ENCODE measurements around the gene ARMC7.
A peak's percentile ranks its signal among the peaks of the same experiment; 100 is the strongest.

The ARMC7 gene

DNA sequence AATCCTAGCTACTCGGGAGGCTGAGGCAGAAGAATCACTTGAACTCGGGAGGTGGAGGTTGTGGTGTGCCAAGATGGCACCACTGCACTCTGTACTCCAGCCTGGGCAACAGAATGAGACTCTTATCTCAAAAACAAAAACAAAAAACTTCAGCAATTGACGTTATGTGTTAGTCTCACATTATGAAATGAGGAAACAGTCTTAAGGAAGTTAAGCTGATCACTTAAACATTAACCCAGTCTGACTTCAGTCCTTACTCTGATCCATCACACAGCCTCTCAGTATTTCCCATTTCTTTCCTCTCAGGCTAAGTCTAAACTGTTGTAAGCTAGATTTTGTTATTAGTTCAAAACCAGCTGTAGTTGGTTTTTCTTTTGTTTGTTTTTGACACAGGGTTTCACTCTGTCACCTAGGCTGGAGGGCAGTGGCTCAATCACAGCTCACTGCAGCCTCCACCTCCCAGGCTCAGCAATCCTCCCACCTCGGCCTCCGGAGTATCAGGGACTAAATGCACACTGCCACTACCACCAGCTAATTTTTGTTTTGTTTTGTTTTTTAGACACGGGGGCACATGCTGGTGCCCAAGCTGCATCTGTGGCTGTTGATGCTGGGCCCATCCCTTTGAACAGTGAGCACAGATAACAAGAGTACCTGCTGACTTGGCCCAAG lies 38.2 kb downstream of the ARMC7 start:
- no peak overlapping the region for H3K4me3 ChIP-seq (ENCODE audit: low read depth, low read length)
- in situ Hi-C loops (cut with HindIII; ENCODE audit: low sequenced_read_pairs): no loop called here
- TF ChIP-seq, protein P1, sequence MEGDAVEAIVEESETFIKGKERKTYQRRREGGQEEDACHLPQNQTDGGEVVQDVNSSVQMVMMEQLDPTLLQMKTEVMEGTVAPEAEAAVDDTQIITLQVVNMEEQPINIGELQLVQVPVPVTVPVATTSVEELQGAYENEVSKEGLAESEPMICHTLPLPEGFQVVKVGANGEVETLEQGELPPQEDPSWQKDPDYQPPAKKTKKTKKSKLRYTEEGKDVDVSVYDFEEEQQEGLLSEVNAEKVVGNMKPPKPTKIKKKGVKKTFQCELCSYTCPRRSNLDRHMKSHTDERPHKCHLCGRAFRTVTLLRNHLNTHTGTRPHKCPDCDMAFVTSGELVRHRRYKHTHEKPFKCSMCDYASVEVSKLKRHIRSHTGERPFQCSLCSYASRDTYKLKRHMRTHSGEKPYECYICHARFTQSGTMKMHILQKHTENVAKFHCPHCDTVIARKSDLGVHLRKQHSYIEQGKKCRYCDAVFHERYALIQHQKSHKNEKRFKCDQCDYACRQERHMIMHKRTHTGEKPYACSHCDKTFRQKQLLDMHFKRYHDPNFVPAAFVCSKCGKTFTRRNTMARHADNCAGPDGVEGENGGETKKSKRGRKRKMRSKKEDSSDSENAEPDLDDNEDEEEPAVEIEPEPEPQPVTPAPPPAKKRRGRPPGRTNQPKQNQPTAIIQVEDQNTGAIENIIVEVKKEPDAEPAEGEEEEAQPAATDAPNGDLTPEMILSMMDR (IDR thresholded peaks at IDR 0.05; ENCODE audit: low read depth, low read length): no peak
- DNase-seq (ENCODE audit: low read depth, low spot score): no peak

DNA sequence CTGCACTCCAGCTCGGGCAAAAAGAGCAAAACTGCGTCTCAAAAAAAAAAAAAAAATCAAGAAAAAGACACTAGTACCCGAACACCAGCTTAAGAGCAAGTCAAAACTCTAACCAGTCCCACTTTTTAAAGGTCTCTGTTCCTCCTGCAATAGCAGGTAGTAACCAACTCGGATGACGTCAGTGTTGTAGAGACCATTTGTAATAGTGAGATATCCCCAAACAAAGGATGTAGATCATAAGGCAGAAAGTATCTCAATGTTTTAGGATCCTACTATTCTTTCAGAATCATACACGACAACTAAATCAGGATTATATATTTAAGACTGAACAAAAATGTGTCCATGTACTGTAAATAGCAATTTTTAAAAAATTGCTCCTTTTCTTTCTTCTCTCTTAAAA lies 42.2 kb downstream of the ARMC7 start:
- DNase-seq (ENCODE audit: low read depth, low spot score): peak; percentile 14
- peak overlapping the region; percentile 88 for H3K4me3 ChIP-seq (ENCODE audit: low read depth, low read length)
- TF ChIP-seq, protein P1 (IDR thresholded peaks at IDR 0.05; ENCODE audit: low read depth, low read length): no peak
- in situ Hi-C loops (cut with HindIII; ENCODE audit: low sequenced_read_pairs): no loop called here

DNA sequence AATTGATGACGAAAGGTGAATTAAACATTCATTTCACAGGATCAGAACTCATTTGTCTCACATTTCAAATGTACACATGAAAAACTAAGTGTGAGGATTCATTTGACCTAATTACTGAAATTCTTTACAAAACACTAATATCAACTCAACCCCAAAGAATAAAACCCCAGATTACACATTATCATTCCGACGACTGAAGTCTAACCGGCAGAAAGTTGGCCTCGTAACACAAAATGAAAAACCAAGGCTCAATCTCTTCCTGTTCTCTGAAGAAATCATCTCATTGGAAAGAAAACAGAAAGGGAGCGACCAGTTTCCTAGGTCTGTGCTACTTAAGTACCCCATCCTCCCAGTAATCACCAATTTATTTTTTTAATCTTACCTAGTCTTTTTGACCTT lies 42.8 kb downstream of the ARMC7 start:
- TF ChIP-seq, protein P1 (IDR thresholded peaks at IDR 0.05; ENCODE audit: low read depth, low read length): no peak
- H3K4me3 ChIP-seq (ENCODE audit: low read depth, low read length): peak overlapping the region; percentile 88
- in situ Hi-C loops (cut with HindIII; ENCODE audit: low sequenced_read_pairs): no loop called here
- no peak for DNase-seq (ENCODE audit: low read depth, low spot score)

DNA sequence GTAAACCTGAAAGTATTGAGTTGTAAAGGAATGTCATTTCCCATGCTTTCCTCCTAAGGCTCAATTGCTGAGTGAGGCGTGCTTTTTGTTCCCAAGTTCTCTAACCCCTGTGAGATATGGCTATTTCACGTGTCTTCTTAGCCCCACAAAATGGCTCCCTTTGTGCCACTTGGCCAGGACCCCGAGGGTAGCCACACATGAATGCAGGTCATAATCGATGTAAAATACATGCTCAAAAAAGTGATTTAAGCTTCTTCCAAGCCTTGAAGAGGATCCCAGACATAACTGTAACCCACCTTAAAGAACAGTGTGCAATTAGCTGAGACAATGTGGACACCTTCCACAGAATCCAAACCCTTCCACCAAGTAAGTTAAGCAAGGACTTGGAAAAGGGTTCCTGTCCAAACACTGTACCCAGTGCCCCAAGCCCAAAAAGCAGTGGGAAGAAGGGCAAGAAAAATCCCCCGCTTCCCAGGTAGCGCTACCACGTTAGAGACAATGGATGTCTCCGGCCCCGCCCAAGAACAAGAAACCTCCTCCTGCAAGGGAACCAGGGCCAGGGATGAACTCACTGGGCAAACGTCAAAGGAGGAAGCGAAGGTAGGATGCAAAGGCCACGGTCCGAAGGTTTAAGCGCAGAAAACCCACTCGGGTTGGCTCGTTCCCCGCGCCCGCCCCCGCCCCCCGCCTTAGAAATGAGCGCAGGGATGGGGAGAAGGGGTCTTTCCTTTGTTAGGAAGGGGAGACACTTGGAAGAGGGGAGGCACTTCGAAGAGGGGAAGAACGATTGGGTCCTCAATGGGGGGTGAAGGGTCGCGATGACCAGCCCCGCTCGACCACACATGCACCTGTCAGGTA lies 43.4 kb downstream of the ARMC7 start:
- in situ Hi-C loops (cut with HindIII; ENCODE audit: low sequenced_read_pairs): no loop called here
- TF ChIP-seq, protein P1 (IDR thresholded peaks at IDR 0.05; ENCODE audit: low read depth, low read length): no peak
- H3K4me3 ChIP-seq (ENCODE audit: low read depth, low read length): peak overlapping the region; percentile 88
- DNase-seq (ENCODE audit: low read depth, low spot score): peak; percentile 34

GRCh38 chr17:75153780-75154194 lies 44.0 kb downstream of the ARMC7 start:
- TF ChIP-seq, protein P1 (IDR thresholded peaks at IDR 0.05; ENCODE audit: low read depth, low read length): no peak
- in situ Hi-C loops (cut with HindIII; ENCODE audit: low sequenced_read_pairs): no loop called here
- H3K4me3 ChIP-seq (ENCODE audit: low read depth, low read length): peak overlapping the region; percentile 88
- no peak for DNase-seq (ENCODE audit: low read depth, low spot score)

DNA sequence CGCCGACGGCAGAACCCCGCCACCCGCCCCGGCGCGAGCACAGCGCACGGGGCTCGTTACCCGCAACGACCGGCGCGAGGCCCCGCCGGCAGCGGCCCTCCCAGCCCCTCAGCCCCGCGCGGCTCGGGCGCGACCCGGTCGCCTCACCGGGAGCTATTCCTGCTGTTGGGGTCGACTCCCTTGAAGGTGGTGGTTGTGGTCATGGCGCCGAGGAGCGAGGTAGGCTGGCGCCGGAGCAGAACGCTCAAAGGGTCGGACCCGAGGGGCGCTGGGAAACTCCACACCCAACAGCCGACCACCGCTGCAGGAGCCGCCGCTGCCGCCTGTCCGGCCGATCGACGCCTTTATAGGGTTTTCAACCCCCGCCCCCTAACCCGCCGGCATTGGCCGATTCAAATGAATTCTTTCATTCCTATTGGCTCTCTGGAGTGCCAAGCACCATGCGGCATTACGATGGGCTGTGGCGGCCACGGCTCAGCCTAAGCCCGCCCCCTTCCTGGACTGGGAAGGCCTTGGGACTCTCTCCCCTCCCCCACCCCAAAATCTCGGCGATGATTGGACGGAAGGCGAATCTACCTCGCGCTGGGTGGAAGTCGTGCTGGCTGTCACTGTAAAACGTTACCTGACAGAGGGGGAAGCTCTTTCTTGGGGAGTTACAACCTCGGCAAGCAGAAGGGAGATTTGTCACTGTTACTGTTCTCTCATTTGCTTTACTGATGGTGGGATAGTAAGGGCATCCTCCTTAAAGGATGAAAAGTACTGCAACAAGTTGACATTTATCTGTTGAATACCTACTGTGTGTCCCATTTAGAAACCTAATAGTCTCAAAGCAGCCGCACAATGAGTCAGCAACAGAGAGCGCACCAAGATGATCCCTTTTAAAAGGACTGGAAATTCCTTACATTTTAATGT lies 44.7 kb downstream of the ARMC7 start, which contains the start of gene JPT1:
Gene JPT1 (minus strand): TSS at position 318 of the 912 bp plus-strand sequence. CDS start 115 bp downstream, at position 203.
- H3K4me3 ChIP-seq (ENCODE audit: low read depth, low read length): peak within 1 kb of the TSS; percentile 88
- peak; percentile 99 for DNase-seq (ENCODE audit: low read depth, low spot score)
- in situ Hi-C loops (cut with HindIII; ENCODE audit: low sequenced_read_pairs): no loop called here
- TF ChIP-seq, protein P1 (IDR thresholded peaks at IDR 0.05; ENCODE audit: low read depth, low read length): no peak
